ENCODE data around the gene HDAC4. TPM values are rescaled to one million over a fixed set of nuclear protein-coding genes. Genes with fewer than 3 reads are reported as not detected.

The HDAC4 gene
- total RNA-seq, 1 experiment from 2014 or later = 4.5 TPM

GRCh38 chr2:239125726-239126675, 274.8 kb downstream of the HDAC4 start:
- in situ Hi-C loops (cut with HindIII; ENCODE audit: low sequenced_read_pairs) = no loop called here
- no peak for DNase-seq (ENCODE audit: low spot score)

GRCh38 chr2:239124152-239124899, 276.5 kb downstream of the HDAC4 start:
- in situ Hi-C loops (cut with HindIII; ENCODE audit: low sequenced_read_pairs) = no loop called here
- no peak for DNase-seq (ENCODE audit: low spot score)

- in situ Hi-C loops (cut with HindIII; ENCODE audit: low sequenced_read_pairs) = no loop called here
These were observed 278.3 kb downstream of the HDAC4 start for GRCh38 chr2:239122421-239123110.

GRCh38 chr2:239121600-239122012, 279.2 kb downstream of the HDAC4 start:
- DNase-seq (ENCODE audit: low spot score) = peak; percentile 25
- in situ Hi-C loops (cut with HindIII; ENCODE audit: low sequenced_read_pairs) = no loop called here

More at GRCh38 chr2:239122421-239123110, 278.3 kb downstream of the HDAC4 start:
- no peak for DNase-seq (ENCODE audit: low spot score)

- in situ Hi-C loops (cut with HindIII; ENCODE audit: low sequenced_read_pairs) = no loop called here
- no peak for DNase-seq (ENCODE audit: low spot score)
These were observed 280.2 kb downstream of the HDAC4 start for GRCh38 chr2:239120664-239121063.

- in situ Hi-C loops (cut with HindIII; ENCODE audit: low sequenced_read_pairs) = no loop called here
- DNase-seq (ENCODE audit: low spot score) = no peak
These were observed 281.3 kb downstream of the HDAC4 start for GRCh38 chr2:239119346-239120126.

GRCh38 chr2:239118675-239119211, 282.1 kb downstream of the HDAC4 start:
- in situ Hi-C loops (cut with HindIII; ENCODE audit: low sequenced_read_pairs) = no loop called here
- no peak for DNase-seq (ENCODE audit: low spot score)

- in situ Hi-C loops (cut with HindIII; ENCODE audit: low sequenced_read_pairs) = no loop called here
- peak; percentile 44 for DNase-seq (ENCODE audit: low spot score)
These were observed 282.6 kb downstream of the HDAC4 start for GRCh38 chr2:239118264-239118663.

GRCh38 chr2:239117831-239118230, 283.0 kb downstream of the HDAC4 start:
- no peak for DNase-seq (ENCODE audit: low spot score)
- in situ Hi-C loops (cut with HindIII; ENCODE audit: low sequenced_read_pairs) = no loop called here

GRCh38 chr2:239116456-239117246, 284.2 kb downstream of the HDAC4 start:
- in situ Hi-C loops (cut with HindIII; ENCODE audit: low sequenced_read_pairs) = no loop called here
- DNase-seq (ENCODE audit: low spot score) = no peak

GRCh38 chr2:239115616-239116015, 285.2 kb downstream of the HDAC4 start:
- DNase-seq (ENCODE audit: low spot score) = no peak
- in situ Hi-C loops (cut with HindIII; ENCODE audit: low sequenced_read_pairs) = no loop called here

- in situ Hi-C loops (cut with HindIII; ENCODE audit: low sequenced_read_pairs) = no loop called here
- peak; percentile 82 for DNase-seq (ENCODE audit: low spot score)
These were observed 286.1 kb downstream of the HDAC4 start for GRCh38 chr2:239114616-239115265.

GRCh38 chr2:239114119-239114581, 286.7 kb downstream of the HDAC4 start:
- in situ Hi-C loops (cut with HindIII; ENCODE audit: low sequenced_read_pairs) = no loop called here
- peak; percentile 66 for DNase-seq (ENCODE audit: low spot score)

GRCh38 chr2:239113615-239114014, 287.2 kb downstream of the HDAC4 start:
- DNase-seq (ENCODE audit: low spot score) = peak; percentile 28
- in situ Hi-C loops (cut with HindIII; ENCODE audit: low sequenced_read_pairs) = no loop called here

- in situ Hi-C loops (cut with HindIII; ENCODE audit: low sequenced_read_pairs) = no loop called here
- peak; percentile 40 for DNase-seq (ENCODE audit: low spot score)
These were observed 287.6 kb downstream of the HDAC4 start for GRCh38 chr2:239113171-239113570.

GRCh38 chr2:239112127-239112774, 288.6 kb downstream of the HDAC4 start:
- no peak for DNase-seq (ENCODE audit: low spot score)
- in situ Hi-C loops (cut with HindIII; ENCODE audit: low sequenced_read_pairs) = no loop called here
